ENCODE results near the gene SMIM21.

Gene SMIM21

DNA sequence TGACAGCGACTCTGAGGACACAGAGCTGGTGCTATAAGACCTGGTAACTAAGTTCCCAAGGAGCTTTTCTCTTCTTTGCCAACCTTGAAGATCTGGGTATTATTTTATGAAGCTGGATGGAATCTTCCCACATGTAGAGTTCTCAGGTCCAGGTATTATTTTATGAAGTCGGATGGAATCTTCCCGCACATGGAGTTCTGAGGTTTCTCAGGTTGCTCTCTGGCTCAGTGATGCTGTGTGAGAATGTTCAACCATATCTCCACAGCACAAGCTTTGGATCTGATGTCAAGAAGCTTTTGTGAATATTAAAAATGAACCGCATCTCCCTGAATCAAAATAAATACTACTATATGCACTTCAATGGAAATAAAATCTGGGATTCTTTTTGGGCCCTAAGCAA is at the start of gene SMIM21:
SMIM21 (minus strand) TSS at position 101 of the 400 bp plus-strand sequence. CDS start 140 bp downstream, outside the sequence.
- H3K4me3 ChIP-seq (ENCODE audit: low read depth, low read length) = no peak within 1 kb of the TSS
- no peak for DNase-seq (ENCODE audit: low read depth)

DNA sequence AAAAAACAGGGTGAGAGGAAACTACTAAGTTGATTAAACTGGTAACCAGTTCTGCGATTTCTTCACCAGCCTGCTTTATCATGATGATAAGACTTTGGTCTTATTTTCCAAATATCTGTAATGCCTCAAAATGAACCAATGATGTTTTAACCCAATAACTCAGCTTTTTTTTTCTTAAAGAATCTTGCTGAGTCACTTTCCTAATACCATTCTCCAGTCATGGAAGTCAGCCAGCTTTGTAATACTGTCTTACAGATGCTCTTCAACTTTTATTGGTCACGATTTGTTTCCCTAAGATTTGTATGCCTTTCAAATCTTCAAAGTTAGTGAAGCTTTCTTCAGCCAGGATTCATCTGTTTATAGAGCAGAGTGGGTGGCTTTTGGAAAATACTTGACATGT is 47.7 kb upstream of the SMIM21 start:
- no peak overlapping the region for H3K4me3 ChIP-seq (ENCODE audit: low read depth, low read length)
- peak; percentile 79 for DNase-seq (ENCODE audit: low read depth)

DNA sequence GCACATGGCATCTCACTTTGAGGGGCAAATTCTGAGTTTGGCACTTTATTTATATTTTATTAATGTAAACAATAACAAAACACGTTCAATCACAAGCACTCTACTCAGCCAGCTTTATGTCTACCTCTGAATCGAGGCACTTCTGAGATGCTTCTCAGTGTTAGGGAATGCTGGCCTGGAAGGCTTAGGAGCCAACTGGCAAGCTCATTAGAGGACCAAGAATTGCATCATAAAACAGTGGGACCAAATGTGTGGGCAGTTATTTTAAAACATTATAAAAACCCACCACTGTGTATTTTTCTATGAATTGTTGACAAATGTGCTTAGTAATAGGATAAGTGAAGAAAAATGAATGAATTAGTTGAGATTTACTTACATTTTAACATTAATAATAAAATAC is 46.8 kb upstream of the SMIM21 start:
- no peak for DNase-seq (ENCODE audit: low read depth)
- no peak overlapping the region for H3K4me3 ChIP-seq (ENCODE audit: low read depth, low read length)

GRCh38 chr18:75473316-75473715 is 45.8 kb upstream of the SMIM21 start:
- DNase-seq (ENCODE audit: low read depth) = no peak
- no peak overlapping the region for H3K4me3 ChIP-seq (ENCODE audit: low read depth, low read length)

- H3K4me3 ChIP-seq (ENCODE audit: low read depth, low read length) = no peak overlapping the region
Observed at GRCh38 chr18:75472906-75473305, 45.4 kb upstream of the SMIM21 start.

GRCh38 chr18:75472396-75472795 is 44.9 kb upstream of the SMIM21 start:
- peak; percentile 41 for DNase-seq (ENCODE audit: low read depth)
- H3K4me3 ChIP-seq (ENCODE audit: low read depth, low read length) = no peak overlapping the region

More at GRCh38 chr18:75472906-75473305, 45.4 kb upstream of the SMIM21 start:
- no peak for DNase-seq (ENCODE audit: low read depth)

DNA sequence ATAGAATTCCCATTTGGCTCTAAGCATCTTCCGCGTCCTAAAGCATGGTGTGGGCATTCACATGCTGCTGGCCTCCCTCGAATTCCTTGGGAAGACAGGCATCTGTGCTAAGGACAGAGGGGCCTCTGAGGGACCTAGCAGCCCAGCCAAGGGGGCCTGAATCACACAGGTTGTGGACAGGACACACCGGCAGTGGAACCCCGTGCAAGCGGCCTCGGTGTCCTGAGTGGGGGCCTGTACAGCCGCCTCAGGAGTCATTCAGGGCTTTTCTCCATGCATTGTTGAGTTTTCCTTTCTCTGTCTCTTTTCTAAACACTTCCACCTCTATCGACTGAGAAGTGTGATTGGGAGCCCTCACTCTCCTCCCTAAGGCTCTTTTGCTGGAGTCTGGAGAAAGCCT is 44.3 kb upstream of the SMIM21 start:
- H3K4me3 ChIP-seq (ENCODE audit: low read depth, low read length) = no peak overlapping the region
- no peak for DNase-seq (ENCODE audit: low read depth)

GRCh38 chr18:75467851-75468250 is 40.3 kb upstream of the SMIM21 start:
- DNase-seq (ENCODE audit: low read depth) = no peak
- H3K4me3 ChIP-seq (ENCODE audit: low read depth, low read length) = no peak overlapping the region

GRCh38 chr18:75467281-75467795 is 39.8 kb upstream of the SMIM21 start:
- no peak overlapping the region for H3K4me3 ChIP-seq (ENCODE audit: low read depth, low read length)
- DNase-seq (ENCODE audit: low read depth) = no peak

GRCh38 chr18:75464356-75464755 is 36.9 kb upstream of the SMIM21 start:
- no peak overlapping the region for H3K4me3 ChIP-seq (ENCODE audit: low read depth, low read length)
- DNase-seq (ENCODE audit: low read depth) = no peak

DNA sequence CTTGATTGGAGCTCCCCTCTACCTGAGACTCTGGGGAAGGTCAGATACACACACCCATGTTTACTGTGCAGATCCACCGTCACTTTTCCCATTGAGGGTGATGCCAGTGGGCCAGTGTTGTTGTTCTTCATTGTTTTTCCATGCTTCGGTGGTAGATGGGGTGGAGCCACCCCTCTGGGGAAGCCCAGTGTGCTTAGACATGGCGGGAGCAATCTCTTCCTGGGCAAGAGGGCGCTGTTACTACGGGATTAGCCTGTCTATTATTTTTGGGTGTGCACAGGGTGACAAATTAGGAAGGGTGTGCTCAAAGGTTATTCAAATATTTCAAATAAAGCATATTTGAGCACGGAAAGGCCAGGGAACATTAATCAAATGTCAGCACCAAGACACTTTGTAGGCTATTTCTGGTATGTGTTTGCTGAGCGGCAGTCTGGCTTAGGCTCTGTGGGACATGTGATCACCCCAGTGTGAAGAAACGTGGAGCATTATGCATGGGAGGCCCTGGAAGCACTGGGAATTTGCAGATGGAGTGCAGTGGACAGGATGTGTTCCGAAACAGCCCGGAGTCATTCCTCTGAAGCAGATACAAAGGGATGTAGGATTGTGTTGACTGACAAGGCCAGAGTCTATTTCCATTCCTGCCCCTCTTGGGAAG is 34.8 kb upstream of the SMIM21 start:
- no peak for DNase-seq (ENCODE audit: low read depth)
- no peak overlapping the region for H3K4me3 ChIP-seq (ENCODE audit: low read depth, low read length)

- no peak overlapping the region for H3K4me3 ChIP-seq (ENCODE audit: low read depth, low read length)
- DNase-seq (ENCODE audit: low read depth) = no peak
Observed at GRCh38 chr18:75456199-75456631, 28.7 kb upstream of the SMIM21 start.

DNA sequence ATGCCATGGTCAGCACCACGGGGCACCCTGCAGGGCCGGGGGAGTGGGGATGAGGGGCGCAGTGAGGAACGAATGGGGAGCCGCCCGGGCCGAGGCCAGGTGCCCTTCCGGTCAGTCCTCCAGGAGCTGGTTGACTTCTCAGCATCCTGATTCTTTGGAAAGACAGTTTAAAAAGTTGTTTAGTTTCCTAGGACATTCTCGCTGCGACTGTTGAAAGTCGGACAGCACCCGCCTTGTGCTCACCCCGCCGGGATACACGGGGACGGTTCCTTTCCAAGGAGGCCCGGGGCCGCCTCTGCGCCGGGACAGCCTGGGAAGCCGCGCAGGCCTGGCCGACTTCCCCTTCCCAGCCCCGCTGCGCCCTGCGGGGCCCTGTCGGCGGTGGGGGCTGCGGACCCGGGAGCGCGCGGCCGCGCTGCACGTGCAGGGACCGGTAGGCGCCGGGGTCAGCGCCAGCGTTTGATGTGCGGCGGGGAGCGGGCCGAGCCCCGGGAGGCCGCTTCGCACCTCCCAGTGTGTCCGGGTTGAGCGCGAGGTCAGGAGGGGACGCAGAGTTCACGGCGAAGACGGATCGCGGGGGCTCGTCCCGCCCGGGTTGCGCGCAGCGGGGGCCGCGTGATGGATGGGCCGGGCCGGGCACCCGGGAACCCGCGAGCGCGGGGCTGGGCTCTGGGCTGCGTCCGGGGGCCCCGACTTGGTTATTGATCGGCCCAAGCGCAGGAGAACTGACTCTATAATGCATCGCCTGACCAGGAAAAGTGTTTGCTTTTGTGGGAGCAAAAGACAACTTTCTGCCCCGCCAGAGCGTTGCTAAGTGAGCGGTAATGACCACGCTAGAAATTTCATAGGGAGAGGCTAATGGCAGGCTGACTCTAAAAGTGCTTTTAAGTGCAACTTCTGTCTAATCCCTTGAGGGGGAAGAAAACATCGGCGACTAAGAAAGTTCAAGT is 28.0 kb upstream of the SMIM21 start:
- DNase-seq (ENCODE audit: low read depth) = no peak

DNA sequence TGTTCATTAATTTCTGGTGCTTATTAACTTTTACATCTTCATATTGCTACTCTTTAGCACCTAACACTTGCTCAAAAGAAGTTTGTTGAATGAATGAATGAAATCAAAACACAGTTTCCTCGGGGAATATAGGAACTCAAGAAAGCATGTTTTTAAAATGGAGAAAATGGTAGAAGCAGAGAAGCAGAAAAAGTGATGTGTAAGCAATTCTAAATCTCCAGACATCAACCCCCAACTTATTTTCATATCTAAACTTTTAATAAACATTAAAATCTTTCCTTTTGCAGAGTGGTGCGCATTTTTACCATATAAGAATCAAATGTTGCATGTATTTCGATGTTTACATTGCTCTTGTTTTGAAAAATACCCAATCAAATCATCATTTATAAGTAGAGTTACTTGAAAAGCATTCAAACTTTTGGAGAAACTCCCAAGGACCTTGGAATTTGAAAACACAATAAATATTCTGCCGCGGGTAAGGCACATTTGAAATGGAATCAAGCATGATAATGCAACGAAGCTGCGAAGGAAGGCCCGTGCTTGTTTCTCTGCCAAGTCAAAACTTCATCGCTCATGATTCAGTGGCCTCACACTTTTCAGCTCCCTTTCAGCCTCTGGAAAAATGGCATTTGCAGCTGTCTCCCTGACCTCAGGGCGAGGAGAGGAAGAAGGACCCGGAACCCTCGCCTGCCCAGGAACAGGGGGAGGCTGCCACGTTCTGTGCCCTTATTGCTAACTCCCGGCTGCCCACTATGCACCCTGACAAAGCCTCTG is 26.7 kb upstream of the SMIM21 start:
- no peak overlapping the region for H3K4me3 ChIP-seq (ENCODE audit: low read depth, low read length)
- no peak for DNase-seq (ENCODE audit: low read depth)

More for the DNA sequence above, 28.0 kb upstream of the SMIM21 start:
- peak overlapping the region; percentile 17 for H3K4me3 ChIP-seq (ENCODE audit: low read depth, low read length)

DNA sequence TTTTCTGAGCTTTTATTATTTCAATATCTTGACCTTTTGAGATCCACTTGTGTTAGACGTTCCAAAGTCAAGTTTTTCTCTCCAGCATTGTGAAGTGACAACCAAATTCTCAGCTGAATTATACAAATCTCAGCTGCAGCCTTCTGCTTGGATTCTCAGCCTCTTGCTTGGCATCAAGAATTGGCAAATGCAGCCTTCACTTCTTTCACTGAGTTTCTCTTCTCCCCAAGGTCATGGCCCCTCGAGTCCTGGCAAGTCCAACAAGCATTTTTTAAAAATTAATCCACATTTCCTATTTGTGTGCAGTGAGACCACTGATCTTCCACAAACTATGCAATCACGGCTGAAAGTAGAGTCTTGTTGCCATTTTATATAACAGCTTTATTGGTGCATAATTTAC is 23.4 kb upstream of the SMIM21 start:
- H3K4me3 ChIP-seq (ENCODE audit: low read depth, low read length) = no peak overlapping the region
- no peak for DNase-seq (ENCODE audit: low read depth)

DNA sequence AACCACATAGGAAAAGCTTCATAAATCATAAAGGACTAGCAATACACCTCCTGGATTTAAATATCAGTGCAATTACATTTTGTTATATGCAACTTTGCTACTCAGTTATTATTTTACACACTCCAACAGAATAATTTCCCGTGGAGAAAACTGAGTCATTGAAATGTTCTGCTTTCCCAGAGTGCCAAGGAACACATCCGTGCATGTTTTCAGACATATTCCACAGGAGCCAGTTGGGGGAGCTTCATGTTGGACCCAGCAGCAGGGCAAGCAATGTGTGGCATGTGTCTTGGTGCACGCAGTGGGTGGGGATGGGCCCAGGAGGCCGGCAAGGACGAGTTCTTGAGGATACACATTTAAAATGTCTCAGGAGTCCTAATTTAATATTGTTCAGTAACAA is 14.4 kb upstream of the SMIM21 start:
- DNase-seq (ENCODE audit: low read depth) = no peak
- H3K4me3 ChIP-seq (ENCODE audit: low read depth, low read length) = no peak overlapping the region

- H3K4me3 ChIP-seq (ENCODE audit: low read depth, low read length) = no peak overlapping the region
- DNase-seq (ENCODE audit: low read depth) = peak; percentile 22
Observed at GRCh38 chr18:75439348-75439747, 11.8 kb upstream of the SMIM21 start.

- peak; percentile 50 for DNase-seq (ENCODE audit: low read depth)
- no peak overlapping the region for H3K4me3 ChIP-seq (ENCODE audit: low read depth, low read length)
Observed at GRCh38 chr18:75438891-75439290, 11.4 kb upstream of the SMIM21 start.

DNA sequence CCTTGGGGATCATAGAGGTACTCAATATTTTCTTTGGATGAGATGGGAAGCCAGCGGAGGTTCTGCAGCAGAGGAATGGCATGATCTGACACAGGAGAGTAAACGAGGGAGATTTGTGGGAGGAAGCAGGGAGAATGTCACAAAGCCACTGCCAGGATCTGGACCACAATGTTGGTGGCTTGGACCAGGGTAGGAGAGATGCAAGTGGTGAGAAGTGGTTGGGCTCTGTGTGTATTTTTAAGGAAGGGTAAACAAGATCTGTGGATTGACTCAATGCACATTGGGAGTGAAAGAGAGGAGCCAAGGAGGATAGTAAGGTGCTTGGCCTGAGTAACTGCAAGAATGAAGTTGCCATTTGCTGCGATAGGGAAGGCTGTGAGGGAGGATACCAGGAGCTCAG is 10.5 kb upstream of the SMIM21 start:
- DNase-seq (ENCODE audit: low read depth) = no peak
- no peak overlapping the region for H3K4me3 ChIP-seq (ENCODE audit: low read depth, low read length)

DNA sequence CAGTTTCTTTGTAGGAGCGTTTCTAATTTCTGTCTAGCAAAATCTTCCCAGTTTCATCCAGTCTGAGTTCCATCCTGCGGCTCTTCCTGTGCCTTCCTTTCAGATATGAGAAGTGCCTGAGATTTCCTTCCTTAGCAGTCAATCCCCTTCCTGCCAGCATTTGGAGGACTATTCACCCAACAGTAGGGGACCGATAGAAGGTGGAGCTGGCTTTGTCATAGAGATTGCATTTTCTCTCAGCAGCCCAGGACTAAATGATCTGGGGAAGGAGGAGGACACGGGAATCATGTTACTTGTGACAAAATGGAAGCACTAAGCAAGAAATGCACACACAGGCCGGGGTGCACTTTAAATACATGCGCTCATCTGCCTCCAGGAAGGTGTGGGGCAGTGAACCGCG is 5.6 kb upstream of the SMIM21 start:
- no peak for DNase-seq (ENCODE audit: low read depth)
- H3K4me3 ChIP-seq (ENCODE audit: low read depth, low read length) = no peak overlapping the region

Measured in skeletal muscle cell (primary cell).